Transverse colon (tissue), 4 donors: ENCODE data around the gene PAPPA.

Experiments used
- CTCF ChIP-seq, 5 experiments: fragments of 200-600 bp in 3 of 5; fragments of 450-650 bp in 2 of 5; sonication (generic) in 3 of 5; IDR thresholded peaks; 1 replicate in 2 of 5; 2 replicates in 3 of 5; pipeline ENCODE4 v1.5.1; 2016 to 2017; ENCODE audit warnings: antibody characterized with exemption in 5 of 5, inconsistent platforms in 3 of 5, mild to moderate bottlenecking in 2 of 5, moderate library complexity in 1 of 5
- EP300 ChIP-seq: sonication (generic); formaldehyde crosslinking; IDR thresholded peaks from one replicate; pipeline ENCODE4 v1.6.1; 2017; ENCODE audit warnings: antibody characterized with exemption, low read depth
- POLR2A ChIP-seq: fragments of 450-650 bp; IDR thresholded peaks from one replicate; pipeline ENCODE4 v1.6.1; 2016; ENCODE audit warnings: antibody characterized with exemption, mild to moderate bottlenecking, moderate library complexity
- POLR2AphosphoS5 ChIP-seq, 3 donors: sonication (generic); formaldehyde crosslinking; IDR thresholded peaks; one replicate each; pipeline ENCODE4 v1.6.1; 2016; ENCODE audit warnings: antibody characterized with exemption in 3 of 3

GRCh38 chr9:116422119-116422979 lies 268.8 kb downstream of the PAPPA start:
- no peak for TF ChIP-seq CTCF (IDR thresholded peaks at IDR 0.05)
- TF ChIP-seq EP300: no peak
- no peak for TF ChIP-seq POLR2A
- TF ChIP-seq POLR2AphosphoS5 (IDR thresholded peaks at IDR 0.05): no peak
